Measurements from ENCODE around the gene CRYBG3.

Gene CRYBG3

DNA sequence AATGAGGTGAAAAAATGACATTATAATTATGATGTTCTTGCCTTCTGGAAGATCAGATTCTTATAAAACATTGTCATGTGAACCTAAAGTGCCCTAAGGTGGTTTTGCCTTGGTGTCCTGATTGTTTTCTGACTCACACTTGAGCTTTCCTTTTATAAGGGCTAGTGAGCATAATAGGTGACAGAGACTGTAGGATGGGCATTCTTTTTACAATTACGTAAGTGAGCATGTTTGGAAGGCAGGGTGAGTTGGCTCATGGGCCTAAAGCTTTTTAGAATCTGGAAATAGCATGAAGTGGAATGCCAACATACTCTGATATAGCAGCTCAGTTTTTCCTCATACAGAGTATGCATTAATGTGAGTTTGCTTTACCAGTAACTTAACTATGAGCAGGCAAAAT is 41.2 kb downstream of the CRYBG3 start:
- TF ChIP-seq TCF12 (IDR thresholded peaks at IDR 0.05; ENCODE audit: low read depth) = no peak
- TF ChIP-seq TEAD4 (IDR thresholded peaks at IDR 0.05) = no peak
- TF ChIP-seq EP300 (IDR thresholded peaks at IDR 0.05; ENCODE audit: borderline replicate concordance) = no peak
- no peak for TF ChIP-seq CEBPB (IDR thresholded peaks at IDR 0.05)
- TF ChIP-seq TAF1 (IDR thresholded peaks at IDR 0.05; ENCODE audit: low read depth) = no peak
- no peak for TF ChIP-seq RAD21 (IDR thresholded peaks at IDR 0.05; ENCODE audit: low read depth)
- TF ChIP-seq NFIC (IDR thresholded peaks at IDR 0.05) = no peak
- no peak for TF ChIP-seq CREB1 (IDR thresholded peaks at IDR 0.05; ENCODE audit: low read depth)
- no peak for TF ChIP-seq EGR1 (IDR thresholded peaks at IDR 0.05)
- TF ChIP-seq, protein P1, sequence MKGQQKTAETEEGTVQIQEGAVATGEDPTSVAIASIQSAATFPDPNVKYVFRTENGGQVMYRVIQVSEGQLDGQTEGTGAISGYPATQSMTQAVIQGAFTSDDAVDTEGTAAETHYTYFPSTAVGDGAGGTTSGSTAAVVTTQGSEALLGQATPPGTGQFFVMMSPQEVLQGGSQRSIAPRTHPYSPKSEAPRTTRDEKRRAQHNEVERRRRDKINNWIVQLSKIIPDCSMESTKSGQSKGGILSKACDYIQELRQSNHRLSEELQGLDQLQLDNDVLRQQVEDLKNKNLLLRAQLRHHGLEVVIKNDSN (IDR thresholded peaks at IDR 0.05) = no peak
- TF ChIP-seq FOXM1 (IDR thresholded peaks at IDR 0.05; ENCODE audit: borderline replicate concordance, low read depth) = no peak

DNA sequence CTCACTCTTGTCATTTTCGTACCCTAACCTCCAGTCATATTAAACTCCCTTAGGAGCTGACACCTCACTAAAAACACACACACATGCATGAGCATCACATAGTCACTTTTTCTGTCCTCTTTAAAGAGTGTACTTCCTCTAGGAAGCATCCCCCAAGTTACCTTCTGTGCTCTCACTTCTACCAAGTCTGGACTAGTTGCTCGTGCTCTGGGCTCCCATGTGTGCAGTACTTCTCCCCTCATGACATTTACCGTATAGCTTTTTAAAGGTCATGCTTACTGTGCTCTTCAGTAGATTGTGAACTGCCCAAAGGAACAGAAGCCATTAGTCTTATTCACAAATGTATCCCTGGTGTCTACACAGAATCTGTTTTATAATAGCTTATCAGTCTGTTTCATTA is 42.0 kb downstream of the CRYBG3 start:
- TF ChIP-seq, protein P1 (IDR thresholded peaks at IDR 0.05) = no peak
- TF ChIP-seq MAX (IDR thresholded peaks at IDR 0.05) = no peak
- no peak for TF ChIP-seq EGR1 (IDR thresholded peaks at IDR 0.05)
- no peak for TF ChIP-seq EP300 (IDR thresholded peaks at IDR 0.05; ENCODE audit: borderline replicate concordance)
- no peak for TF ChIP-seq TEAD4 (IDR thresholded peaks at IDR 0.05)
- TF ChIP-seq TCF12 (IDR thresholded peaks at IDR 0.05; ENCODE audit: low read depth) = no peak
- no peak for TF ChIP-seq CEBPB (IDR thresholded peaks at IDR 0.05)
- TF ChIP-seq YY1 (IDR thresholded peaks at IDR 0.05; ENCODE audit: low read depth) = no peak
- TF ChIP-seq FOXM1 (IDR thresholded peaks at IDR 0.05; ENCODE audit: borderline replicate concordance, low read depth) = no peak
- no peak for TF ChIP-seq ZBTB7A (IDR thresholded peaks at IDR 0.05; ENCODE audit: low read depth)
- no peak for TF ChIP-seq CREB1 (IDR thresholded peaks at IDR 0.05; ENCODE audit: low read depth)
- TF ChIP-seq TAF1 (IDR thresholded peaks at IDR 0.05; ENCODE audit: low read depth) = no peak
- no peak for TF ChIP-seq REST (IDR thresholded peaks at IDR 0.05; ENCODE audit: low read depth)
- no peak for TF ChIP-seq RAD21 (IDR thresholded peaks at IDR 0.05; ENCODE audit: low read depth)
- TF ChIP-seq NFIC (IDR thresholded peaks at IDR 0.05) = no peak

GRCh38 chr3:97871186-97871585 is 49.4 kb downstream of the CRYBG3 start:
- no peak for TF ChIP-seq CEBPB (IDR thresholded peaks at IDR 0.05)
- TF ChIP-seq EGR1 (IDR thresholded peaks at IDR 0.05) = no peak
- TF ChIP-seq TAF1 (IDR thresholded peaks at IDR 0.05; ENCODE audit: low read depth) = no peak
- TF ChIP-seq MAX (IDR thresholded peaks at IDR 0.05) = no peak
- no peak for TF ChIP-seq NFIC (IDR thresholded peaks at IDR 0.05)
- no peak for TF ChIP-seq FOXM1 (IDR thresholded peaks at IDR 0.05; ENCODE audit: borderline replicate concordance, low read depth)
- no peak for TF ChIP-seq YY1 (IDR thresholded peaks at IDR 0.05; ENCODE audit: low read depth)
- no peak for TF ChIP-seq EP300 (IDR thresholded peaks at IDR 0.05; ENCODE audit: borderline replicate concordance)

DNA sequence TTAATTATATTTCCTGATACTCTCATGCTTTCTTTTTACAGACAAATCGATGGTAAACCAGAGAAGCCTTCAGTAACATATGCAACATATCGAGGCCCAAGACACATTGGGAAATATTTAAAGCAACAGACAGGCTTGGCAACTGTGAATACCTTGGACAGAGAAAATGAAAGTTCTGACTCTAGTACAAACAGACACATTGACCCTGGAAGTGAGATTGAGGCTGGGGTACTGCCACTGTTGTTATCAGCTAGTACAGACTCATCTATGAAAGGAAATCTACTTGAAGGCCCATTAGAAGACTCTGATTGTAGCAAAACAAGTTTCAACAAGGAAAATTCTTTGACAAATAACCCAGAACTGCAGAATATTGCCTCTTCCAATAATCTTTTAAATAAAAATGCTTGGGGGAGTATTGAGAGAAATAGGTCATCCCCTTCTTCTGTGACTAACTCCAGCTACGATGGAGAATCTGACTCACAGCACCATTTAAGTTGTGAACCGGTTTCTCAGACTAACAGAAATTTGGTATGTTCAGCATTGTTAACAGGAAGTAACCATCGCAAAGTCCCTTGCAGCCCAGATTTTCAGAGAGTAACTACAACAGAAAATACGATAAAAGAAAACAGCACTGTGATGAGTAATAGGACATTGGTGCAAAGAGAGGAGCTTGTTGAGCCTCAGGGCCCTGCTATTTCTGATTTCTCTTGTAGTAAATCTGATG is 50.2 kb downstream of the CRYBG3 start:
- TF ChIP-seq EP300 (IDR thresholded peaks at IDR 0.05; ENCODE audit: borderline replicate concordance) (no peak), YY1 (IDR thresholded peaks at IDR 0.05; ENCODE audit: low read depth) (no peak), CEBPB (IDR thresholded peaks at IDR 0.05) (no peak), NFIC (IDR thresholded peaks at IDR 0.05) (no peak)

DNA sequence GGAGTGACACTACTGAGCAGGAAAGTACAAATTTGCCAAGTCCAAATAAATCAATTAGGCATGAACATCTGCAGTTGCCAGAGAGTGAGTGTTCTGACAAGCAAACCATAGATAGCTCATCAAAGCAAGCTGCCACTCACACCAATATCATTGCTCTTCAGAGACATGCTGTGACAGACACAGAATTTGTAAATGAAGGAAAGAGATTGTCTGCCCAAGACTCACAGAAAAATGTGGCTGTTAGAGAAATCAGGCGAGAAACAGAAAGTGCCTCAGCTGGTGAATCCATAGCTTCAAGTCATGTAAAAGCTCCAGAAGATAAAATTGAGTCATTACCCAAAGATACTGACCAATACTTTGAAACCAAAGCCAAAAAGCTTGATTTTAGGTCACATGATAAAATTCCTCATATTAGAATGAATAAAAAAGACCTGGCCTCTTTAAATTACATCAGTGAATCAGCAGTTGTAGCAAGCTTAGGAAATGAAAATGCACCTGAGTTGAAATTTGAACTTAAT is 50.8 kb downstream of the CRYBG3 start:
- no peak for TF ChIP-seq CEBPB (IDR thresholded peaks at IDR 0.05)
- TF ChIP-seq REST (IDR thresholded peaks at IDR 0.05; ENCODE audit: low read depth) = no peak
- no peak for TF ChIP-seq YY1 (IDR thresholded peaks at IDR 0.05; ENCODE audit: low read depth)
- no peak for TF ChIP-seq FOXM1 (IDR thresholded peaks at IDR 0.05; ENCODE audit: borderline replicate concordance, low read depth)
- TF ChIP-seq RAD21 (IDR thresholded peaks at IDR 0.05; ENCODE audit: low read depth) = no peak
- TF ChIP-seq EP300 (IDR thresholded peaks at IDR 0.05; ENCODE audit: borderline replicate concordance) = no peak
- no peak for TF ChIP-seq ZBTB7A (IDR thresholded peaks at IDR 0.05; ENCODE audit: low read depth)
- TF ChIP-seq NFIC (IDR thresholded peaks at IDR 0.05) = no peak
- no peak for TF ChIP-seq TCF12 (IDR thresholded peaks at IDR 0.05; ENCODE audit: low read depth)

GRCh38 chr3:97880267-97880666 is 58.5 kb downstream of the CRYBG3 start:
- no peak for TF ChIP-seq MAX (IDR thresholded peaks at IDR 0.05)
- TF ChIP-seq EGR1 (IDR thresholded peaks at IDR 0.05) = no peak
- no peak for TF ChIP-seq FOXM1 (IDR thresholded peaks at IDR 0.05; ENCODE audit: borderline replicate concordance, low read depth)
- TF ChIP-seq NFIC (IDR thresholded peaks at IDR 0.05) = no peak
- TF ChIP-seq TEAD4 (IDR thresholded peaks at IDR 0.05) = no peak
- TF ChIP-seq, protein P1 (IDR thresholded peaks at IDR 0.05) = no peak
- TF ChIP-seq CREB1 (IDR thresholded peaks at IDR 0.05; ENCODE audit: low read depth) = no peak
- no peak for TF ChIP-seq YY1 (IDR thresholded peaks at IDR 0.05; ENCODE audit: low read depth)
